ENCODE measurements around the gene CHM. TPM values are rescaled to one million over a fixed set of nuclear protein-coding genes. Genes with fewer than 3 reads are reported as not detected.

The CHM gene
- 10 to 100 TPM; 20.4 to 21.8 TPM for total RNA-seq
- polyA plus RNA-seq, result 1 to 10 TPM; 5.3 to 6.7 (median 6.0) TPM
- total RNA-seq, result 20.7 to 35.8 (median 25.7) reads per million in 6 experiments

- peak; percentile 22 to 78 (median 58) for DNase-seq
- peaks cover 0 to 5% (median 0%) of the 10 kb centered on the region in 3 donors for H3K36me3 Mint-ChIP-seq
- H3K27ac Mint-ChIP-seq, result peak within 1 kb of the TSS in 1 of 10 donors; percentile 23
- H3K4me1 Mint-ChIP-seq, result peaks cover 2 to 23% (median 13%) of the 10 kb centered on the region in 4 donors
- POLR2A ChIA-PET, result no interaction called here
- H3K27me3 Mint-ChIP-seq, result peaks cover 0 to 2% (median 0%) of the 10 kb centered on the region in 5 donors
- peak; percentile 91 to 96 for ATAC-seq
- no peak within 1 kb of the TSS for H3K4me3 Mint-ChIP-seq
- no peaks in the 10 kb centered on the region for H3K9me3 Mint-ChIP-seq
These were observed at the start of gene CHM for GRCh38 chrX:86047174-86047935. Gene CHM, minus strand, starts transcription at chrX:86047558. Its CDS starts 26 bp downstream, at chrX:86047532.

- H3K4me1 Mint-ChIP-seq, result no peaks in the 10 kb centered on the region
- H3K27ac Mint-ChIP-seq, result no peak overlapping the region
- H3K4me3 Mint-ChIP-seq, result no peak overlapping the region
These were observed 31.3 kb upstream of the CHM start for GRCh38 chrX:86078650-86079049.

GRCh38 chrX:86066998-86067397 is 19.6 kb upstream of the CHM start:
- H3K36me3 Mint-ChIP-seq, result no peaks in the 10 kb centered on the region
- POLR2A ChIA-PET, result no interaction called here
- peaks cover under 1 to 8% (median 4%) of the 10 kb centered on the region in 5 donors for H3K27me3 Mint-ChIP-seq
- ATAC-seq, result no peak
- H3K9me3 Mint-ChIP-seq, result peaks cover 0 to 11% (median 0%) of the 10 kb centered on the region in 9 donors
- H3K4me1 Mint-ChIP-seq, result no peaks in the 10 kb centered on the region
- no peak overlapping the region for H3K4me3 Mint-ChIP-seq
- no peak for DNase-seq
- H3K27ac Mint-ChIP-seq, result no peak overlapping the region

More at GRCh38 chrX:86078650-86079049, 31.3 kb upstream of the CHM start:
- Mint-ChIP-seq H3K27me3 (peaks cover 0 to 8% (median 4%) of the 10 kb centered on the region in 5 donors), H3K36me3 (peaks cover 0 to 4% (median 3%) of the 10 kb centered on the region in 3 donors), H3K9me3 (peaks cover 0 to 12% (median 0%) of the 10 kb centered on the region in 9 donors)
- ATAC-seq (no peak), DNase-seq (no peak)
- POLR2A ChIA-PET, result no interaction called here

- Mint-ChIP-seq H3K36me3 (no peaks in the 10 kb centered on the region), H3K9me3 (no peaks in the 10 kb centered on the region), H3K27me3 (peaks cover 4 to 28% (median 11%) of the 10 kb centered on the region in 5 donors), H3K27ac (no peak overlapping the region), H3K4me3 (no peak overlapping the region), H3K4me1 (no peaks in the 10 kb centered on the region)
- ATAC-seq (no peak), DNase-seq (no peak)
- POLR2A ChIA-PET, result no interaction called here
These were observed 14.0 kb upstream of the CHM start for GRCh38 chrX:86061407-86061806.

GRCh38 chrX:86051741-86052140 is 4.4 kb upstream of the CHM start:
- DNase-seq (no peak), ATAC-seq (no peak)
- Mint-ChIP-seq H3K4me1 (peaks cover 2 to 8% (median 3%) of the 10 kb centered on the region in 4 donors), H3K4me3 (no peak overlapping the region), H3K36me3 (no peaks in the 10 kb centered on the region), H3K27me3 (peaks cover 2 to 12% (median 7%) of the 10 kb centered on the region in 5 donors), H3K27ac (no peak overlapping the region), H3K9me3 (no peaks in the 10 kb centered on the region)
- POLR2A ChIA-PET, result no interaction called here

GRCh38 chrX:86047936-86048280 is 550 bp upstream of the CHM start:
- Mint-ChIP-seq H3K27me3 (peaks cover 0 to 3% (median 2%) of the 10 kb centered on the region in 5 donors), H3K36me3 (peaks cover 0 to 5% (median 0%) of the 10 kb centered on the region in 3 donors), H3K4me1 (peaks cover 2 to 20% (median 11%) of the 10 kb centered on the region in 4 donors), H3K9me3 (no peaks in the 10 kb centered on the region), H3K4me3 (no peak overlapping the region), H3K27ac (no peak overlapping the region)
- DNase-seq, result peak in 1 of 10 donors; percentile 2
- POLR2A ChIA-PET, result no interaction called here
- no peak for ATAC-seq

- Mint-ChIP-seq H3K36me3 (peaks cover 0 to 15% (median 0%) of the 10 kb centered on the region in 3 donors), H3K4me3 (no peak overlapping the region), H3K27me3 (no peaks in the 10 kb centered on the region), H3K9me3 (no peaks in the 10 kb centered on the region), H3K27ac (no peak overlapping the region), H3K4me1 (peaks cover 4 to 41% (median 27%) of the 10 kb centered on the region in 4 donors)
- DNase-seq (no peak), ATAC-seq (no peak)
- POLR2A ChIA-PET, result no interaction called here
These were observed 3.1 kb downstream of the CHM start for GRCh38 chrX:86044216-86044615.

GRCh38 chrX:86039625-86040568 is 7.5 kb downstream of the CHM start:
- Mint-ChIP-seq H3K9me3 (peaks cover 0 to 6% (median 0%) of the 10 kb centered on the region in 9 donors), H3K4me1 (peaks cover 2 to 42% (median 26%) of the 10 kb centered on the region in 4 donors), H3K27ac (peak overlapping the region in 1 of 10 donors; percentile 9), H3K36me3 (peaks cover 0 to 19% (median 4%) of the 10 kb centered on the region in 3 donors), H3K27me3 (no peaks in the 10 kb centered on the region), H3K4me3 (no peak overlapping the region)
- ATAC-seq (no peak), DNase-seq (no peak)
- POLR2A ChIA-PET, result no interaction called here

- POLR2A ChIA-PET, result no interaction called here
- Mint-ChIP-seq H3K27me3 (no peaks in the 10 kb centered on the region), H3K36me3 (peaks cover 0 to 13% (median 4%) of the 10 kb centered on the region in 3 donors), H3K9me3 (peaks cover 0 to 6% (median 0%) of the 10 kb centered on the region in 9 donors), H3K27ac (peak overlapping the region in 1 of 10 donors; percentile 19), H3K4me1 (peaks cover 5 to 33% (median 25%) of the 10 kb centered on the region in 4 donors), H3K4me3 (no peak overlapping the region)
- no peak for ATAC-seq
- no peak for DNase-seq
These were observed 14.0 kb downstream of the CHM start for GRCh38 chrX:86033385-86033784.

- H3K27me3 Mint-ChIP-seq, result no peaks in the 10 kb centered on the region
- H3K9me3 Mint-ChIP-seq, result no peaks in the 10 kb centered on the region
- POLR2A ChIA-PET, result no interaction called here
- no peak overlapping the region for H3K27ac Mint-ChIP-seq
- no peak overlapping the region for H3K4me3 Mint-ChIP-seq
- H3K4me1 Mint-ChIP-seq, result peaks cover 5 to 15% (median 12%) of the 10 kb centered on the region in 4 donors
- ATAC-seq (no peak), DNase-seq (no peak)
- H3K36me3 Mint-ChIP-seq, result peaks cover 0 to 19% (median 0%) of the 10 kb centered on the region in 3 donors
These were observed 18.7 kb downstream of the CHM start for GRCh38 chrX:86028681-86029080.

- ATAC-seq, result no peak
- POLR2A ChIA-PET, result no interaction called here
- Mint-ChIP-seq H3K27ac (no peak overlapping the region), H3K4me3 (no peak overlapping the region), H3K9me3 (no peaks in the 10 kb centered on the region), H3K4me1 (peaks cover 7 to 19% (median 13%) of the 10 kb centered on the region in 4 donors), H3K36me3 (peaks cover 0 to 30% (median 3%) of the 10 kb centered on the region in 3 donors), H3K27me3 (no peaks in the 10 kb centered on the region)
- DNase-seq, result no peak
These were observed 23.5 kb downstream of the CHM start for GRCh38 chrX:86023811-86024210.

- Mint-ChIP-seq H3K4me3 (no peak overlapping the region), H3K9me3 (no peaks in the 10 kb centered on the region), H3K36me3 (peaks cover 8 to 36% (median 14%) of the 10 kb centered on the region in 3 donors), H3K4me1 (peaks cover 7 to 21% (median 14%) of the 10 kb centered on the region in 4 donors), H3K27me3 (no peaks in the 10 kb centered on the region), H3K27ac (peak overlapping the region in 1 of 10 donors; percentile 53)
- POLR2A ChIA-PET, result no interaction called here
- DNase-seq, result no peak
- no peak for ATAC-seq
These were observed 25.6 kb downstream of the CHM start for GRCh38 chrX:86021652-86022289.
